Left lung (tissue), 10 donors: ENCODE data around the gene EVI5L. TPM values are rescaled to one million over a fixed set of nuclear protein-coding genes. Genes with fewer than 3 reads are reported as not detected.

Source experiments
- ATAC-seq: fragments of 200-7000 bp; cut with Tn5 transposase; one replicate; pipeline ENCODE4 v1.9.1; 2020; ENCODE audit warnings: moderate library complexity
- DNase-seq, 4 donors: peaks; one replicate each; pipeline ENCODE4 v3.0.0-alpha.2; 2013 to 2020
- H3K27ac ChIP-seq, 2 donors: fragments of 200-600 bp; sonication (generic) in 1 of 2; one replicate each; pipeline versions ENCODE4 v1.5.0 to v1.8.0; 2020 to 2021
- H3K27me3 ChIP-seq, 2 donors: fragments of 200-600 bp; sonication (generic) in 1 of 2; one replicate each; pipeline versions ENCODE4 v1.5.0 to v1.8.0; 2020 to 2021
- H3K36me3 ChIP-seq, 2 donors: fragments of 200-600 bp; sonication (generic) in 1 of 2; one replicate each; pipeline versions ENCODE4 v1.5.0 to v1.8.0; 2020 to 2021
- H3K4me1 ChIP-seq, 2 donors: fragments of 200-600 bp; one replicate each; pipeline ENCODE4 v1.8.0; 2021
- H3K4me3 ChIP-seq, 2 donors: fragments of 200-600 bp; sonication (generic) in 1 of 2; one replicate each; pipeline versions ENCODE4 v1.5.0 to v1.8.0; 2020 to 2021; ENCODE audit warnings: mild to moderate bottlenecking in 1 of 2
- H3K9me3 ChIP-seq, 2 donors: fragments of 200-600 bp; sonication (generic) in 1 of 2; one replicate each; pipeline versions ENCODE4 v1.5.0 to v1.8.0; 2020 to 2021
- CTCF ChIP-seq, 2 donors: fragments of 200-600 bp; sonication (generic) in 1 of 2; IDR thresholded peaks; one replicate each; pipeline versions ENCODE4 v1.5.0 to v1.8.0; 2021; ENCODE audit warnings: antibody characterized with exemption in 2 of 2
- intact Hi-C, 2 donors: fragments of 100-400 bp; cut with DNase I; formaldehyde crosslinking; loops; one replicate each; pipeline versions ENCODE4 v1.11.2 to v1.14.2; 2022
- polyA plus RNA-seq, 6 donors: library from polyadenylated mRNA; unstranded; fragments of 120-200 nt; gene quantifications; one replicate each; pipeline ENCODE4 v1.2.1, GENCODE V29; 2013; ENCODE audit not compliant: insufficient read length in 6 of 6
- total RNA-seq, 2 donors: library from RNA; stranded (reverse); fragmentation: NEBNext Ultra II Directional; extraction: Animal tissue kit (Norgen Biotek cat#: 25700); gene quantifications; one replicate each; pipeline ENCODE4 v1.2.1, GENCODE V29; 2021
- donor health status: DM: no; HTN: yes; CAD: no.
- donor health status: DM: no; HTN: no; CAD: no.

EVI5L gene
- total and polyA plus RNA-seq, 8 donors, result 11.3 to 18.1 (median 14.8) TPM

- Histone ChIP-seq H3K27ac (no peak overlapping the region), H3K4me3 (no peak overlapping the region), H3K4me1 (peaks cover 1 to 17% of the 10 kb centered on the region in 2 donors), H3K27me3 (peaks cover 25 to 46% of the 10 kb centered on the region in 2 donors), H3K9me3 (no peaks in the 10 kb centered on the region), H3K36me3 (no peaks in the 10 kb centered on the region)
- intact Hi-C loops, result no loop called here
- TF ChIP-seq CTCF (IDR thresholded peaks at IDR 0.05), result no peak
- DNase-seq, result no peak
- ATAC-seq, result no peak
Measured at GRCh38 chr19:7877249-7877836, 47.3 kb downstream of the EVI5L start.

GRCh38 chr19:7879111-7879807, 49.2 kb downstream of the EVI5L start:
- H3K36me3 ChIP-seq, result no peaks in the 10 kb centered on the region
- no peak for DNase-seq
- peaks cover 7 to 27% of the 10 kb centered on the region in 2 donors for H3K27me3 ChIP-seq
- no peak for ATAC-seq
- H3K27ac ChIP-seq, result no peak overlapping the region
- H3K4me1 ChIP-seq, result peaks cover 0 to 4% of the 10 kb centered on the region in 2 donors
- intact Hi-C loops, result no loop called here
- TF ChIP-seq CTCF (IDR thresholded peaks at IDR 0.05), result no peak
- no peaks in the 10 kb centered on the region for H3K9me3 ChIP-seq
- H3K4me3 ChIP-seq, result no peak overlapping the region

- Histone ChIP-seq H3K4me1 (no peaks in the 10 kb centered on the region), H3K9me3 (no peaks in the 10 kb centered on the region), H3K27me3 (peaks cover 7 to 21% of the 10 kb centered on the region in 2 donors), H3K27ac (no peak overlapping the region), H3K4me3 (no peak overlapping the region), H3K36me3 (no peaks in the 10 kb centered on the region)
- DNase-seq (no peak), ATAC-seq (no peak)
- intact Hi-C loops, result no loop called here
- no peak for TF ChIP-seq CTCF (IDR thresholded peaks at IDR 0.05)
Measured at GRCh38 chr19:7879836-7880235, 49.8 kb downstream of the EVI5L start.

- intact Hi-C loops, result no loop called here
- no peaks in the 10 kb centered on the region for H3K4me1 ChIP-seq
- H3K27ac ChIP-seq, result no peak overlapping the region
- peaks cover 0 to 11% of the 10 kb centered on the region in 2 donors for H3K27me3 ChIP-seq
- ATAC-seq (no peak), DNase-seq (no peak)
- H3K9me3 ChIP-seq, result no peaks in the 10 kb centered on the region
- no peak for TF ChIP-seq CTCF (IDR thresholded peaks at IDR 0.05)
- no peak overlapping the region for H3K4me3 ChIP-seq
- no peaks in the 10 kb centered on the region for H3K36me3 ChIP-seq
Measured at GRCh38 chr19:7881910-7882309, 51.9 kb downstream of the EVI5L start.

- Histone ChIP-seq H3K27me3 (peaks cover 0 to 20% of the 10 kb centered on the region in 2 donors), H3K9me3 (no peaks in the 10 kb centered on the region), H3K4me1 (peaks cover 0 to 1% of the 10 kb centered on the region in 2 donors), H3K4me3 (no peak overlapping the region), H3K36me3 (no peaks in the 10 kb centered on the region), H3K27ac (no peak overlapping the region)
- no peak for TF ChIP-seq CTCF (IDR thresholded peaks at IDR 0.05)
- intact Hi-C loops, result no loop called here
- DNase-seq (no peak), ATAC-seq (no peak)
Measured at GRCh38 chr19:7883105-7883504, 53.1 kb downstream of the EVI5L start.
